ENCODE results near the gene BTBD10.

DNA sequence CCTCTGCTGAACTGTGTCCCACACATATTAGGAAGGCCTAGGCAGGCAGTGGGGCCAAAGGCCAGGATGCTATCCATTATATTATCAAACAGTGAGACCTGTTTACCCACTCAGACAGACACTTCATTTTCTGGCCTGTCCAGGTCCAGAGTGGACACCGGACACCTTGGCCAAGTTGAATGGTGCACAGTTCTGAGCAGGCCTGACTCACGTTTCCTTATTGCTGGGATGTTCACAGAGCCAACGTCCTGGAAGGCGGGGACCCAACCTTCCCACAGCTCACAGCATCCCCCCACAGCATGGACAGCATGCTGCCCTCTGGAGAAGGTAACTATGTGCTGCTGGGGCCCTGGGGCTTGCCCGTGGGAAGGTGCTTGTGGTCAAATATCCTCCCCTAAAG lies 86.6 kb downstream of the BTBD10 start:
- no peak for TF ChIP-seq TCF4 (CRISPR knock-in tag; IDR thresholded peaks at IDR 0.05; ENCODE audit: borderline replicate concordance)
- TF ChIP-seq ESRRG (CRISPR knock-in tag; IDR thresholded peaks at IDR 0.05) = no peak
- no peak for TF ChIP-seq RARB (CRISPR knock-in tag; IDR thresholded peaks at IDR 0.05)
- TF ChIP-seq ZNF8 (CRISPR knock-in tag; IDR thresholded peaks at IDR 0.05) = no peak
- no peak for TF ChIP-seq ZFP30 (CRISPR knock-in tag; IDR thresholded peaks at IDR 0.05)
- TF ChIP-seq ZNF70 (CRISPR knock-in tag; IDR thresholded peaks at IDR 0.05) = no peak
- TF ChIP-seq, protein P1, sequence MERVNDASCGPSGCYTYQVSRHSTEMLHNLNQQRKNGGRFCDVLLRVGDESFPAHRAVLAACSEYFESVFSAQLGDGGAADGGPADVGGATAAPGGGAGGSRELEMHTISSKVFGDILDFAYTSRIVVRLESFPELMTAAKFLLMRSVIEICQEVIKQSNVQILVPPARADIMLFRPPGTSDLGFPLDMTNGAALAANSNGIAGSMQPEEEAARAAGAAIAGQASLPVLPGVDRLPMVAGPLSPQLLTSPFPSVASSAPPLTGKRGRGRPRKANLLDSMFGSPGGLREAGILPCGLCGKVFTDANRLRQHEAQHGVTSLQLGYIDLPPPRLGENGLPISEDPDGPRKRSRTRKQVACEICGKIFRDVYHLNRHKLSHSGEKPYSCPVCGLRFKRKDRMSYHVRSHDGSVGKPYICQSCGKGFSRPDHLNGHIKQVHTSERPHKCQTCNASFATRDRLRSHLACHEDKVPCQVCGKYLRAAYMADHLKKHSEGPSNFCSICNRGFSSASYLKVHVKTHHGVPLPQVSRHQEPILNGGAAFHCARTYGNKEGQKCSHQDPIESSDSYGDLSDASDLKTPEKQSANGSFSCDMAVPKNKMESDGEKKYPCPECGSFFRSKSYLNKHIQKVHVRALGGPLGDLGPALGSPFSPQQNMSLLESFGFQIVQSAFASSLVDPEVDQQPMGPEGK (CRISPR knock-in tag; IDR thresholded peaks at IDR 0.05; ENCODE audit: borderline replicate concordance) = no peak
- TF ChIP-seq CSDC2 (CRISPR knock-in tag; IDR thresholded peaks at IDR 0.05) = no peak
- TF ChIP-seq, protein P2, sequence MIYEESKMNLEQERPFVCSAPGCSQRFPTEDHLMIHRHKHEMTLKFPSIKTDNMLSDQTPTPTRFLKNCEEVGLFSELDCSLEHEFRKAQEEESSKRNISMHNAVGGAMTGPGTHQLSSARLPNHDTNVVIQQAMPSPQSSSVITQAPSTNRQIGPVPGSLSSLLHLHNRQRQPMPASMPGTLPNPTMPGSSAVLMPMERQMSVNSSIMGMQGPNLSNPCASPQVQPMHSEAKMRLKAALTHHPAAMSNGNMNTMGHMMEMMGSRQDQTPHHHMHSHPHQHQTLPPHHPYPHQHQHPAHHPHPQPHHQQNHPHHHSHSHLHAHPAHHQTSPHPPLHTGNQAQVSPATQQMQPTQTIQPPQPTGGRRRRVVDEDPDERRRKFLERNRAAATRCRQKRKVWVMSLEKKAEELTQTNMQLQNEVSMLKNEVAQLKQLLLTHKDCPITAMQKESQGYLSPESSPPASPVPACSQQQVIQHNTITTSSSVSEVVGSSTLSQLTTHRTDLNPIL (CRISPR knock-in tag; IDR thresholded peaks at IDR 0.05; ENCODE audit: low read depth) = no peak

Measured in SK-N-SH treated with all-trans-retinoic acid at 6 μM for 48 hours (cell line).